CD4-positive, alpha-beta T cell treated with Interleukin-1 beta for 1 hour (primary cell): ENCODE results near the gene TOP3B.
"Not testable (repeated sequence)": the region's sequence is repeated elsewhere in the genome, so short reads cannot be mapped to it uniquely, and the experiment has no call there.

ENCODE experiments used
- DNase-seq, 2 donors: peaks; one replicate each; pipeline ENCODE4 v3.0.0-alpha.2; 2020 to 2022

The TOP3B gene

GRCh38 chr22:21921184-21921721 is 61.3 kb downstream of the TOP3B start:
- no peak for DNase-seq

- no peak for DNase-seq
Measured at GRCh38 chr22:21920341-21921183, 62.0 kb downstream of the TOP3B start.

GRCh38 chr22:21919526-21920307 is 62.9 kb downstream of the TOP3B start:
- DNase-seq: no peak

GRCh38 chr22:21918466-21919185 is 64.0 kb downstream of the TOP3B start:
- no peak for DNase-seq

- DNase-seq: no peak
Measured at GRCh38 chr22:21917959-21918261, 64.7 kb downstream of the TOP3B start.

GRCh38 chr22:21917181-21917958 is 65.2 kb downstream of the TOP3B start:
- DNase-seq: no peak

GRCh38 chr22:21916309-21916918 is 66.2 kb downstream of the TOP3B start:
- no peak for DNase-seq

GRCh38 chr22:21915624-21916308 is 66.8 kb downstream of the TOP3B start:
- no peak for DNase-seq

- DNase-seq: not testable (repeated sequence)
Measured at GRCh38 chr22:21914033-21914642, 68.4 kb downstream of the TOP3B start.

GRCh38 chr22:21910367-21910766 is 72.2 kb downstream of the TOP3B start:
- not testable (repeated sequence) for DNase-seq

GRCh38 chr22:21909871-21910270 is 72.7 kb downstream of the TOP3B start:
- DNase-seq: no peak

GRCh38 chr22:21907638-21908522 is 74.7 kb downstream of the TOP3B start:
- no peak for DNase-seq
